ENCODE results near the gene NIFK. TPM values are rescaled to one million over a fixed set of nuclear protein-coding genes. Genes with fewer than 3 reads are reported as not detected.

NIFK gene
- total RNA-seq, 2 donors from 2014 or later: 22.1 to 33.6 TPM

Other genes with a start within 250 kb of the NIFK start
- gene RNU4ATAC, start 206.0 kb downstream of the NIFK start, total RNA-seq: 10 to 100 TPM in 1 of 2 donors, not detected in 1; 24.3 TPM
- gene CLASP1, start 87.4 kb downstream of the NIFK start, total RNA-seq: 10 to 100 TPM; 46.0 to 48.2 TPM
- gene TSN, start 18.8 kb upstream of the NIFK start, total RNA-seq: 10 to 100 TPM; 35.5 to 45.6 TPM

All from left cardiac atrium (tissue), 2 donors.